GM12878 (cell line): ENCODE results near the gene ROM1. TPM values are rescaled to one million over a fixed set of nuclear protein-coding genes. Genes with fewer than 3 reads are reported as not detected.

ENCODE experiments used
- ATAC-seq: fragments of 200-7000 bp; cut with Tn5 transposase; 3 replicates; pipeline ENCODE4 v1.9.1; 2020; ENCODE audit warnings: mild to moderate bottlenecking, moderate library complexity
- BruUV-seq: library from RNA; stranded (reverse); fragments of 400-500 nt; replicated peaks from 2 replicates; lab custom pipeline; 2021; lab: Mats Ljungman, UMichigan
- CTCF ChIA-PET: fragments of 300-600 bp; sonication (Branson Sonifier 250); formaldehyde crosslinking; extraction: SDS; loops from one replicate; lab custom pipeline; 2021; ENCODE audit warnings: inconsistent platforms; lab: Yijun Ruan, JAX
- POLR2A ChIA-PET: fragments of 350-600 bp; formaldehyde crosslinking; extraction: SDS; loops from one replicate; lab custom pipeline; 2021; ENCODE audit warnings: inconsistent platforms; lab: Charles Lee
- RAD21 ChIA-PET: fragments of 300-600 bp; sonication (Branson Sonifier 250); formaldehyde crosslinking; loops from one replicate; lab custom pipeline; 2023; ENCODE audit warnings: antibody characterized with exemption; ENCODE audit not compliant: unreplicated experiment; lab: Charles Lee
- SMC1A ChIA-PET: fragments of 300-600 bp; sonication (Branson Sonifier 250); formaldehyde crosslinking; loops from one replicate; lab custom pipeline; 2023; ENCODE audit not compliant: unreplicated experiment, uncharacterized antibody; lab: Charles Lee
- DNase-seq: peaks from one replicate; pipeline ENCODE4 v3.0.0-alpha.2; 2011; ENCODE audit warnings: low read depth, low spot score
- FAIRE-seq: peaks from 3 replicates; lab custom pipeline; 2011; peaks lifted over from hg19 to GRCh38; lab: Jason Lieb, UNC
- H2AFZ ChIP-seq: 2 replicates; pipeline ENCODE4 v1.6.0; 2011; ENCODE audit warnings: low read depth, low read length, control low read depth; ENCODE audit not compliant: control insufficient read depth
- H3K27ac ChIP-seq: 2 replicates; pipeline ENCODE4 v1.5.1; 2011; ENCODE audit warnings: control low read depth; ENCODE audit not compliant: control insufficient read depth, insufficient read depth
- H3K27me3 ChIP-seq, 2 experiments: replicated peaks in 1 of 2; 2 replicates each; pipeline versions ENCODE4 v1.6.0 to v1.6.1; 2011; ENCODE audit warnings: low read length in 1 of 2; ENCODE audit not compliant: control insufficient read depth in 2 of 2, insufficient read depth in 2 of 2
- H3K36me3 ChIP-seq, 2 experiments: 2 replicates each; pipeline ENCODE4 v1.5.1; 2011; ENCODE audit warnings: low read length in 1 of 2; ENCODE audit not compliant: control insufficient read depth in 2 of 2, insufficient read depth in 2 of 2
- H3K4me1 ChIP-seq: 2 replicates; pipeline ENCODE4 v1.6.1; 2011; ENCODE audit warnings: mild to moderate bottlenecking, low read length, moderate library complexity, mixed read lengths; ENCODE audit not compliant: control insufficient read depth, insufficient read depth
- H3K4me2 ChIP-seq: 2 replicates; pipeline ENCODE4 v1.6.0; 2011; ENCODE audit warnings: control low read depth; ENCODE audit not compliant: control insufficient read depth, insufficient read depth
- H3K4me3 ChIP-seq: fragments of 200-600 bp; sonication (generic); 2 replicates; pipeline ENCODE4 v1.5.1; 2016
- H3K79me2 ChIP-seq: 2 replicates; pipeline ENCODE4 v1.6.0; 2011; ENCODE audit warnings: low read length; ENCODE audit not compliant: control insufficient read depth, insufficient read depth
- H3K9ac ChIP-seq: 2 replicates; pipeline ENCODE4 v1.8.0; 2011; ENCODE audit warnings: low read length, control low read depth, mixed read lengths; ENCODE audit not compliant: control insufficient read depth, insufficient read depth
- H3K9me3 ChIP-seq: replicated peaks from 3 replicates; pipeline ENCODE4 v1.5.1; 2011; ENCODE audit warnings: mild to moderate bottlenecking, low read length; ENCODE audit not compliant: control insufficient read depth, insufficient read depth
- H4K20me1 ChIP-seq: 2 replicates; pipeline ENCODE4 v1.6.0; 2011; ENCODE audit not compliant: control insufficient read depth, insufficient read depth
- EP300 ChIP-seq, 2 experiments: fragments of 150-350 bp in 1 of 2; IDR thresholded peaks; 2 replicates each; pipeline ENCODE4 v1.6.1; 2011 to 2012; ENCODE audit warnings: low read depth in 2 of 2, low read length in 2 of 2, borderline replicate concordance in 1 of 2, improper control_type of control experiment in 1 of 2, inconsistent platforms in 1 of 2; ENCODE audit not compliant: control insufficient read depth in 1 of 2
- GATAD2B ChIP-seq: fragments of 450-650 bp; conservative IDR thresholded peaks from 2 replicates; pipeline ENCODE4 v1.6.1; 2017; ENCODE audit warnings: low read depth, mild to moderate bottlenecking, moderate library complexity
- HDAC2 ChIP-seq: fragments of 200-600 bp; sonication (generic); IDR thresholded peaks from 2 replicates; pipeline ENCODE4 v1.6.1; 2017
- IKZF1 ChIP-seq: fragments of 450-650 bp; conservative IDR thresholded peaks from 2 replicates; pipeline ENCODE4 v1.6.1; 2017; ENCODE audit warnings: antibody characterized with exemption, mild to moderate bottlenecking
- KLF5 ChIP-seq: fragments of 450-650 bp; IDR thresholded peaks from 2 replicates; pipeline ENCODE4 v1.6.1; 2014; ENCODE audit warnings: mild to moderate bottlenecking; ENCODE audit not compliant: partially characterized antibody
- MYB ChIP-seq: fragments of 150-350 bp; IDR thresholded peaks from 2 replicates; pipeline ENCODE4 v1.6.1; 2014; ENCODE audit warnings: mild to moderate bottlenecking, low read depth, low read length, borderline replicate concordance
- PAX8 ChIP-seq: fragments of 450-650 bp; IDR thresholded peaks from 2 replicates; pipeline ENCODE4 v1.6.1; 2017; ENCODE audit warnings: mild to moderate bottlenecking, moderate library complexity
- RFX5 ChIP-seq: IDR thresholded peaks from 2 replicates; pipeline ENCODE4 v1.6.1; 2011; ENCODE audit warnings: low read depth, low read length, improper control_type of control experiment
- SKIL ChIP-seq: fragments of 450-650 bp; IDR thresholded peaks from 2 replicates; pipeline ENCODE4 v1.6.1; 2017; ENCODE audit warnings: mild to moderate bottlenecking, low read depth, inconsistent platforms; ENCODE audit not compliant: poor library complexity, severe bottlenecking
- TAF1 ChIP-seq: IDR thresholded peaks from 2 replicates; pipeline ENCODE4 v1.6.1; 2011; ENCODE audit warnings: mild to moderate bottlenecking, low read depth, low read length, borderline replicate concordance
- TCF3 ChIP-seq: IDR thresholded peaks from 2 replicates; pipeline ENCODE4 v1.6.1; 2012; ENCODE audit warnings: low read depth, mild to moderate bottlenecking, low read length, borderline replicate concordance; ENCODE audit not compliant: insufficient read depth
- ZBTB4 ChIP-seq: fragments of 450-650 bp; formaldehyde crosslinking; IDR thresholded peaks from 2 replicates; pipeline ENCODE4 v1.4.0; 2022; ENCODE audit warnings: mild to moderate bottlenecking, moderate library complexity
- ZBTB40 ChIP-seq: fragments of 450-650 bp; IDR thresholded peaks from 2 replicates; pipeline ENCODE4 v1.6.1; 2016; ENCODE audit warnings: mild to moderate bottlenecking, moderate library complexity, borderline replicate concordance
- WGBS: methylation state at CpG from one replicate; pipeline ENCODE4 v1.1.6; 2016; ENCODE audit warnings: low lambda C conversion rate; ENCODE audit not compliant: insufficient replicate concordance, insufficient coverage; ENCODE audit errors: missing lambda C conversion rate; 5-methylcytosine and 5-hydroxymethylcytosine counted together
- in situ Hi-C: fragments of 300-500 bp; cut with MboI; formaldehyde crosslinking; loops from 9 replicates; pipeline ENCODE4 v1.14.3; 2018; ENCODE audit warnings: mixed read lengths
- intact Hi-C: fragments of 100-400 bp; cut with micrococcal nuclease; formaldehyde crosslinking; loops from one replicate; pipeline ENCODE4 v1.14.2; 2022; ENCODE audit not compliant: unreplicated experiment
- polyA plus RNA-seq, 11 experiments: library from polyadenylated mRNA; depleted of rRNA in 4 of 11; unstranded in 6 of 11; stranded (reverse) in 5 of 11; fragments of >200 nt; fragmentation: Nextera tagmentation in 4 of 11; fragmentation: Illumina TruSeq in 1 of 11; extraction: Ambion mirVana in 4 of 11; extraction: Trizol in 1 of 11; gene quantifications; 1 replicate in 1 of 11; 2 replicates in 10 of 11; pipeline versions ENCODE4 v1.2.1 to v1.2.3, GENCODE V29; 2011 to 2016; ENCODE audit warnings: inconsistent platforms in 2 of 11, missing spikeins in 2 of 11, low read depth in 1 of 11
- total RNA-seq, 4 experiments: library from RNA; depleted of rRNA in 3 of 4; stranded (reverse); fragments of >200 nt in 3 of 4; fragmentation: Illumina TruSeq in 1 of 4; extraction: Trizol in 1 of 4; gene quantifications; 2 replicates each; pipeline versions ENCODE4 v1.2.1 to v1.2.3, GENCODE V29; 2013 to 2021

ROM1 gene
- total and polyA plus RNA-seq, 10 of the 15 experiments (the other 5 are each of a cell fraction or from before 2014, with no cell fraction given): 0.42 to 3.0 (median 1.1) TPM

- no TSS peak for BruUV-seq
- ChIA-PET RAD21 (interaction anchor here (1.3 to 3.5 kb wide), 13 partner anchors 7 to 168 kb away, joined by 4 to 36 read pairs (median 13); partner anchors contain the start of genes B3GAT3, EEF1G, INTS5 and LBHD1), POLR2A (interaction anchor here (0.9 to 3.1 kb wide), 8 partner anchors 8 to 87 kb away, joined by 3 to 37 read pairs (median 12); partner anchors contain the start of genes B3GAT3, EEF1G, LBHD1 and MTA2), SMC1A (interaction anchor here (0.6 to 3.1 kb wide), 14 partner anchors 8 to 270 kb away, joined by 3 to 30 read pairs (median 6); partner anchors contain the start of genes B3GAT3, C11orf98, CSKMT and EEF1G), CTCF (interaction anchor here (0.7 to 5.5 kb wide), 24 partner anchors 8 to 270 kb away, joined by 3 to 48 read pairs (median 12); partner anchors contain the start of genes B3GAT3, C11orf98, CSKMT and EEF1G)
- DNase-seq (no peak), FAIRE-seq (no peak), ATAC-seq (no peak)
- intact Hi-C loops (loop anchor here (5.0 to 10.0 kb wide), 2 partner anchors 242 to 269 kb away; partner anchors contain the start of genes STX5, TEX54 and WDR74), in situ Hi-C loops (no loop called here)
- 71% methylated on average over 8 of the region's 8 CpGs for WGBS
- Histone ChIP-seq H2AFZ (no peak overlapping the region), H3K27ac (no peak overlapping the region), H4K20me1 (no peaks in the 10 kb centered on the region; the same call in 1 of the 2 replicates), H3K36me3 (peaks cover 32 to 44% of the 10 kb centered on the region in 2 experiments), H3K9ac (no peak overlapping the region), H3K79me2 (peaks cover 23% of the 10 kb centered on the region), H3K4me2 (peak overlapping the region; percentile 86), H3K4me1 (peaks cover 11% of the 10 kb centered on the region), H3K27me3 (no peaks in the 10 kb centered on the region), H3K9me3 (no peaks in the 10 kb centered on the region), H3K4me3 (no peak overlapping the region)
- no peak for TF ChIP-seq RFX5
- TF ChIP-seq EP300 (IDR thresholded peaks at IDR 0.05; ENCODE audit: borderline replicate concordance in 1 of 2, control insufficient read depth in 1 of 2, low read depth in 2 of 2, low read length in 2 of 2): no peak
- TF ChIP-seq TCF3: no peak
- no peak for TF ChIP-seq IKZF1
- no peak for TF ChIP-seq ZBTB40
- TF ChIP-seq HDAC2: no peak
- TF ChIP-seq ZBTB4: no peak
- TF ChIP-seq TAF1: no peak
- no peak for TF ChIP-seq GATAD2B
- no peak for TF ChIP-seq PAX8
- TF ChIP-seq SKIL: no peak
- TF ChIP-seq KLF5: no peak
- TF ChIP-seq MYB: no peak
These were observed 20.1 kb upstream of the ROM1 start for GRCh38 chr11:62592989-62593421.
